Cerebellar cortex (tissue), 1 donor: Measurements from ENCODE around the gene FAM200B.

ENCODE experiments used
- DNase-seq: peaks from one replicate; pipeline ENCODE4 v3.0.0-alpha.2; 2015; ENCODE audit warnings: low spot score

FAM200B gene

DNA sequence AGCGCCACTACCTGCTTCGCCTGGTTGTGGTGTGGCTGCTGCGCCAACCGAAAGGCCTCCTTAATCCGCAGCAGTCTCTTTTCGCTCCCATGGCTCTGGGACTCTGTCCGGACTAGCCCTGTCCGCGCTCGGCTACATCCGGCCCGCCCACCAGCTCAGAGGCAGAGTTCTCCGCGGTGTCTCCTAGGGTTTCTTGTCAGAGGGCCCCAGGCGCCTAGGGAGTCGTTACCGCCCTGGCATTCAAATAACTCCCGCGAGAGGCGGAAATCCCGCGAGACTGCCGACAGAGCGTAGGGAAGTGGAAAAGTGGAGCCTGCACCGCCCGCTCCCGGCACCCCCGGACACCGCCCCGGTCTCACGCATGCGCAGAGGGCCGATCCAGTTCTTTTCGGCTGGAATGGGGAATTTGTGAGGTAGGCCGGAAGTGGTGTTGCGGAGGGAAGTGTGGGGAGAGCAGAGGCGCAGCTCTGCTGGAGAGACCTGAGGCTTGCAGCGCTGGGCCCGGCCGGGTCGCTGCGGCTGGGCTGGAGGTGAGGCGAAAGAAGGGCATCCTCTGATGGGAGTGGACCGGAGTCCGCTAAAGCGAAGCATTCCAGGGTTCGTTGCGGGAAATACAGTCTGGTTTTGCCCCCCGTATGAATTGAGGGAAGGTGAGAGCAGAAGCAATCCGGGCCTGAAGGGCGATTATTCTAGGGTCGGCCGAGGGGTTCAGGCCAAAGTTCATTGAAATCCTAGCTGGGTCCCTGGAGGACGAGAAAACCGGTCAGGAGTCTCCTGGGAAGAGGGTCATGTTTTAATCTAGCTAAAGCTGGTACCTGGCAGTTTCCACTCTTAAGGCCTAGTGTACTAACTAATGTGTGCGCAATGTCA lies at the start of gene FAM200B:
Gene FAM200B (plus strand): TSS at position 456 of the 870 bp plus-strand sequence. CDS start 5,151 bp downstream, outside the sequence.
- peak; percentile 99 for DNase-seq

DNA sequence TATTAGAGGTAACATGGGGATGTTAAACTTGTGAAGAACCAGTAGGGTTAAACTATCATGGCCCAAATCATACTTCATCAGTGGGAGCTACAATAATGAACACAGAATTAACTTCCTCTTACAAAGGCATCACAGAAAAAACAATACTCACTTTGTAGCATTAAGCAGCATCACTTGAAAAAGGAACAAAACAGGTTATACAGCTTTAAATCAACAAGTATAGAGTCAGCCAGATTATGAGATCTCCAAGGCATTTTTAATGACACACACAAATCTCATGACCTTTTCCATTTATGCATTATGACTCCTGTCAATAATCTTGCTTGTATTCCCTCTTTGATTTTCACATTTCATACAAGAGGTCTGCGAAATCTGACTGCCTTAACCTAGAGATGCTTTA lies 44.8 kb upstream of the FAM200B start:
- DNase-seq = no peak

DNA sequence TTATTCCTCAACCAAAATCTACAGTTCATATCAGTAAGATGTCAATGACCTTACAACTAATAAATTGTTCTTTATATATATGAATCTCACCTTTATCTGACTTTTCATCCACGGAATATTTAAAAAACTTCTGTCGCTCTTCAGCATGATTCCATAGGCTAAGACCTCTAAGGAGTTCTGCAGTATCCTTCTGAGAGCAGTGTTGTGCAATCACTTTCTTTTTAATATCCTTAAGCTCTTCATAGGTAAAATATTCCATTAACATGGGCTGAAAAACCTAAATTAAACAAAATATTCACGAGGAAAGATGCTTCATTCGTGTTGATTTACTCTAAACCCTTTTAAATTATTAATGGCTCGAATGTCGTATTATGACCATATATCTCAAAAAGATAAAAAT lies 43.2 kb upstream of the FAM200B start:
- no peak for DNase-seq

DNA sequence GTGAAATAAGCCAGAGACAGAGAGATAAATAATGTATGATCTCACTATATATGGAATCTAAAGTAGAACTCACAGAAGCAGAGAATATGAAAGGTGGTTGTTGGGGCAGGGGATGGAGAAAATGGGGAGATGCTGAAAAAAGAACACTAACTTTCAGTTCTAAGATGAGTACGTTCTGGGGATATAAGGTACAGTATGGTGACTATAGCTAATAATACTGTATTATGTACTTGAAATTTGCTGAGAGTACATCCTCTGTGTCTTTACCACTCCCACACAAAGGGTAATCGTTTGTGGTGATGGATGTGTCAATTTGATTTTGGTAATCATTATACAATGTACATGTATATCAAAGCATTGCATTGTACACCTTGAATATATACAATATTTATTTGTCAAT lies 33.0 kb upstream of the FAM200B start:
- DNase-seq = no peak

DNA sequence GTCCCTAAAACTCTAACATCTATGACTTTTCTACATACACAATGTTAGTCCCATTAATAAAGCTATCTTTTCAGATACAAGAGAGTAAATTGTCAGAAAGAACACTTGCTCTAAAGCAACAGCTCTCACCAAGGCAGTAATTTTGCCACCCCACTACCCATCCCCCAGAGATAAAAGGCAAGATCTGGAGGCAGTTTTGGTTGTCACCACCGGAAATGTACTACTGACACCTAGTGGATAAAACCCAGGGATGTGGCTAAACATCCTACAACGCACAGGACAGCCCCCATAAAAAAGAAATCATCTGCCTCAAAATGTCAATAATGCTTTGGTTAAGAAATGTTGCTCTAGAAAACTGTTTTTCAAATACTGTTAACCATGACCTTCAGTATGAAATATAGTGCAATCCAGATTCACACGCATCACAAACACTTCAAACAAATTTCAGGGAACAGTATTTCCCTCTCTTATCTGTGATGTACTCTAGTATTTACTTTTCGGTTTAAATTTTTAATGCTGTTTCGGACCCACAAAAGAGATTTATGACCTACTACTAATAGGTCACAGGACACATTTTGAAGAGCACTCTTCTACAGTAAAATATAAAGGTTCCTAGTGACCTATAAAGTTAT lies 31.6 kb upstream of the FAM200B start:
- DNase-seq = peak; percentile 59

DNA sequence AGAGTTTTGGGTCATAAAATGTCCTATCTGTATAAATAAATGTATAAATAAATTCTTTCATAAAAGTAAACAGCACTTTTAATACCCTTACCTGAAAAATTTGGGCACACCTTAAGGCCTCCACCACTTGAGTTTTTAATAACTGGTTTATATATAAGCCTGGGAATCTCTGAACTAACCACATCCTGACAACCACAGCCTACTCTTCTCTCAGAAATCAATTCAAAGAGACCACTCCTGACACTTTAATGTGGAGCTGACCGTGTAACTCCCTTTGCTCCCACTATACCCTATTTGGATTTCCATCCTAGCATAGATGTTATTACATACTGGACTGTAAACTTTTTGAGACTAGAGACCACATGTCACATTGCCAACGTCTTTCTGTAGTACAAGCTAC lies 30.0 kb upstream of the FAM200B start:
- no peak for DNase-seq

DNA sequence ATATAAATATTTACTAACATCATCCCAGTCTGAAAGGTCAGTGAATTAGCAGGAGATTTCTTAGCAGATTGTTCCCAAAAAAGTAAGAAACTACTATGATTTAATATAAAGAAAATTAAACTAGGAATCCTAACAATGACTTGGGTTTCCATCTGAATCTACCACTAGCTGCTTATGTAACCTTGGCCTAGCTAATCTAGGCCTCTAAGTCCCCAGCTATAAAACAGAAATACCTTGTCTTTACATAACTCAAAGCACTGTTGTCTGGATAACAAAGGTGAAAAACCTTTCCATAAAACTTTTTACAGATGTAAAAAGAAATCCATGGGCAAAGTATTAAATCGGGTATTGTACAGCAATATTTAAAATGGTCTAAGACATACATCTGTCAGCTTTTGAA lies 29.4 kb upstream of the FAM200B start:
- DNase-seq = peak; percentile 47

DNA sequence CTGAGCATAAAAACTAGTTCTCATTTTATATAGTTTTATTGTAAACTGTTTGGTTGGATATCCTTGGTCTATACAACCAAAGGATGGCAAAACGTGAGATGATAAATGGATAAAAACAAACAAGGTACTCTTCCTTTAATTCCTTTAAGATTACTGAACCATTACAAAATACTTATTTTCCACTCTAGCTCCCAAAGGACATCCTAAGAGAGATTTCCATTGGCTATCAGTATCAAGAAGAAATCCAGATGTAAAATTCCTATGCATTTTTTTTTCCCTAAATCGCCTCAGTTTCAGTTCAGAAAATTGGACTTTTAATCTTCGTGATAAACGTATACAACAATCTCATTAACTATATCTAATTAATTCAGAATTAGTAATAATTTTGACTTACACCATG lies 28.8 kb upstream of the FAM200B start:
- DNase-seq = no peak

DNA sequence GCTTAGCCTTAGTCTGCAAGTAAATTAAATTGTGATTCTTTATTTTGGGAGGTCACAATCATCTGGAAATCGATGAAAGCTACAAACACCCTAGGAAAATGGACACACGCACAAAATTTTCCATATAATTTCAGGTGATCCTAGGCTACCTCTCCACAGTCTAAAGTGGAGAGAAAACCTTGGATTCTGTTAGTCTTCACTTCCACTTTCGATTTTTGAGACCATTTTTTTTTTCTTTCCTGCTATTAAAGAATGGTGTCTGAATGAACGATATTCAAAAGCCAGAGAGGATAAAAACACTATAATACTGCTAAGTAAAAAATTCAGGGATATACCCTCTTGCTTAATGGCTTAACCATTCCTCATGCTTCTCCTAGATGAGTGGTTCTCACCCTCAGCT lies 28.2 kb upstream of the FAM200B start:
- DNase-seq = no peak

DNA sequence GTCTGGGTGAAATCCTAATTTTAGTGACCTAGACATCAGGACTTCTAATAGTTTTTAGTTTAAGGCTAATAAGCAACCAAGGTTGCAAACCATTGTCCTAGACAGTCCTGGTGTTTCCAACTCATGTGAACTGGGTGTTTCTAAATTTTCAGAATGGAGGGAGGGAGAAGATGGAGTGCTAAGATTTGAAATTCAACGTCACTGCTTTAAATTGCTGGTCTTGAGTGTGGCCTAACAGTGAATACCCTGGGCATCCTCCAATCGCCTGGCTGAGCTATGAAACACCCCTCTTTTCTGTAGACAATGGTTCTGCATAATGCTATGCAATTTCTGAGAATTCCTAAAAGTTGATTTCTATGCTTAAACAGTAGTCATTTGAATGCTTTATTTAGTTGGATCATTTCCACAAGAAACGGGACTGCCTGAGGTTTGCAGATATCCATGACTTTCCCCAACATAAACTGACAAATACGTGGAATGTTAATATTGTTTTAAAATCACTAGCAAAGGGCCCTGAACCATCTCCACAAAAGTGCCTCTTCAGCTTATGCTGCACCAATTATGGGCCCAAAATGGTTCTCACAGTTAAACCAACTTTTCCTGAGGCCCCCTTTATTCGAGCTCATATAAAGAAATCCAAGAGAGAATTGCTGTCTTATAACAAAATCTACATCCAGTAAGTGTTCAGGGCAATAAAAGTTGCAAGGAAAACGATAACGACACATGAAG lies 27.6 kb upstream of the FAM200B start:
- DNase-seq = peak; percentile 67

DNA sequence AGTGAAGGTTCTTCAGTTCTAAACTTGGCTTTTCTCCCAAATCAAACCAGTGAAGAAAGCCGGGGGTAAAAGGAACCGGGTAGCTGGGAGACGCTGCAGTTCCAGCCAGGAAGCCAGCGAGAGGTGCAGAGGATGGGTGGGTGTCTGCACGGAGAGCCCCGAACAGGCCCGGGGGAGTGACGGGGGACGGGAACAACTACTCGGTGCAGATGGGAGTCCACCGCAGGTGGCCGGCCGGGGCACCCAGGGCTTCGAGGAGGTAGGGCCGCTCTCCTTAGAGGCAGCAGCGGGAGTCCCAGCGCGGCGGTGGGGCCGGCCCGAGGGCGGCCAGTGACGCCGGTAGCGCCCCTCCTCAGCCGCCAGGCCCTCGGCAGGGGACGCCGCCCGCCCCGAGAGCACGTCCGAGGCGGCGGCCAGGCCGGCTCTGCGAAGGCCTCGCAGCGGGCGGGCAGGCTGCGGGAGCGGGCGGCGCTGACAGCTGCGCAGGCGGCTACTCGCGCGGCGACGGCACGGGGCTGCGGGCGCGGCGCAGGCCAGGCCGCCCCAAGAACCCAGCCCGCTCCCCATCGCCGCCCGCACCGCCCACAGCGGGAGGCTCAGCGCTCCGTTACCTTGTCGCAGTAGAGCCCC lies 26.9 kb upstream of the FAM200B start:
- DNase-seq = no peak

DNA sequence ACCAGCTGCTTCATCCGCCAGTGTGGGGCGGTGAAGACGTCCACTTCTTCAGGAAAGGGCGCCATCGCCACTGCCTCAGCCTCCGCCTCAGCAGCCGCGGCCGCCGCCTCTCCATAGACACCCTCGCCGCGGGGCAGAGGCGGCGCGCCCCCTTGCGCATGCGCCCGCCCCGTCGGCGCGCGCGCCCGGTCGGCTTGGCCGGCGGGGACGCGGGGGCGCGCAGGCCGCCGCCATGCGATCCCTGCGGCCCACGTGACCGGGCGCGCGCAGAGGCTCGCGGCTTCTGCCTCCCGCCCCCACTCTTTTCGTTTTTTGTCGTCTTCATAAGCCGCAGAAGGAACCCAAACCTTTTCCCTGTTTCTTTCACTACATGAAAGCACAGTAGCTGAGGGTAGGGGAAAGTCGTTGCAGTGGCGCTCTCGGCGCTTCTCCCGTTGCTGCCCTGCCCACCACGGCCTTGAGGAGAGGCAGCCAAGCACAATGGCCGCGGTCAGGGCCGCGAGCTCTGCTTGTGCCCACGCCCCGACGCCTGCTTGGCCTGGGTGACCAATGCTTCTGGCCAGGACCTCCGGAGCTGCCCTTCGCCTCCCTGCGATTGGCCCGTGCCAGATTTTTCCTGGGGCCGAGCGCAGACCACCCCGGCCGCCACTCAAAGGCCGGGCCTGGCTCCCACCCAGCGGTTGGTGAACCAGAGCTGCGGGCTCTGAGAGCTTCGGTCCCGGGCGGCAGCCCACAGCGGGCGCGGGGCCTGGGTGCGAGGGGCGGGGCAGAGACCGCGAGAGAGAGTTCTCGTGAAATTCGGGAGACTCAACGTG lies 26.2 kb upstream of the FAM200B start, which contains the start of gene FBXL5:
Gene FBXL5 (minus strand): TSS at position 135 of the 815 bp plus-strand sequence. CDS start 70 bp downstream, at position 65.
- DNase-seq = peak; percentile 79

DNA sequence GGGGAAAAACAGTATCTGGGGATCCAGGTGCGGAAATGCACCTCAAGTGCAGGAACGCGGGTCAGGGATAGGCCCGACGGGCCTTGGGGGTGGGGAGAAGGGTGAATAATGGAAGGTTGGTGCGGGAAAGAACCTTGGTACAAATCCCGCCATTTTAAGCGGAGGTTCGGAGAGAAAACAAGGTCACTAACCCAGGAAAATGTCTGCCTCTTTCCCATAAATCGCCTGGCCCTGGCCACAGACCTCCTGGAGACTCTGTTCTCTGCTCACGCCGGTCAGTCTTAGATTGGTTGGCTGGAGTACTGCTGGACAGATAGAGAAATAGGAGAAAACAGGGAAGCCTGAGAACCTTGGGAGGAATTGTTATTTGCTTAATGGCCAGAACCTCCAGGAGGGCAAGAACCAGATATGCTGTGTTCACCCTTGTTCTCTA lies 25.6 kb upstream of the FAM200B start:
- DNase-seq = peak; percentile 72

DNA sequence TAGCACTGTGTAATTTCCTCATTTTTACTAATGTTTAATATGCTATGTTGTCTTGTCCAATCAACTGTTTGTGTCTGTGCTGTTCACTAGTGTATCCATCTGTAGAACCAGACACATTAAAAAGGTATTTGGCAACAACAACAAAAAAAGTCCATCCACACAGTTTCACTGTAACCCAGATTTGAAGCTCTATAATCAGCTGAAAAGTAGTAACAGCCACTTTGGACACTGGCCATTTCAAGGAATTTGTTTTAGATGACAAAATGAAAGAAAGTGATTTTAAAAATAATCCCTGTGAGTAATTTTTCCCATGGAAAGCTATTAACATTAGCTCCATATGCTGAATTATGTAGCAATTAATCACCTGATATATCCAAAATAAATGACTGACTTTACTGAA lies 24.3 kb upstream of the FAM200B start:
- DNase-seq = no peak

DNA sequence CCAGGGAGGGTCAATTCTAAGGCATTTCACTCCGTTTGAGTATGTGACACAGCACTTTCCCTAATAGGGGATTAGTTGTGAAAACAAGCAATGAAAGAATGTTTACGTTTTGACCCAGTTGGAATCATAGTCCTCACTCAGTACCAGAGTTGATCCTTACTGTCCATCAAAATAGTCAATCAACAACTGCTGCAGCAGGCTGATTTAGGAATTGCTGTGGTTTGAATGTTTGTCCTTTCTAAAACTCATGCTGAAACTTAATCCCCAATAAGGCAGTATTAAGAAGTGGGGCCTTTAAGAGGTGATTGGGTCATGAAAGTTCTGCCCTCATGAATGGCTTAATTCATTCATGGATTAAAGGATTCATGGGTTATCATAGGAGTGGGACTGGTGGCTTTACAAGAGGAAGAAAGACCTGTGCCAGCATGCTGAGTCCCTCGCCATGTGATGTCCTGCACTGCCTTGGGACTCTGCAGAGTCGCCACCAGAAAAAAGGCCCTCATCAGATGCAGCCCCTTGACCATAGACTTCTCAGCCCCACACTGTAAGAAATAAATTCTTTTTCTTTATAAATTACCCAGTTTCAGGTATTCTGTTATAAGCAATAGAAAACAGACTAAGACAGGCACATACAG lies 23.4 kb upstream of the FAM200B start:
- DNase-seq = no peak

DNA sequence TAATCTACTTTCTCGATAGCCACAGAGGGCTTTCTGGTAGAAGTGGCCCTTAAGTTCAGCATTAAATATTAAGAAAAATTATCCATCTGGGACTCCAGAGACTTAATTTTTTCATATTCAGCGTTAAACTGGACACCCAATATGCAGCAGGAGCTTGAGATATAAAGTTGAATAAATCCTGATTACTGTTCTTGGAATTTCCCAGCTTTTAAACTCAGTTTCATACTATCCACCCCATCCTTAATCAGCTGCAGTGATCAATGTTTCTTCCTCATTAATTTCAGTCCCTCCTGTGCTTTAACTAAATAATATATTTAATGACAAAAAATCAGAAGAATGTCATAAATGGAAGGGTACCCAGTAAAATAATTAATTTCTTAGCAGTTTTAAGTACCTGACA lies 22.8 kb upstream of the FAM200B start:
- no peak for DNase-seq

DNA sequence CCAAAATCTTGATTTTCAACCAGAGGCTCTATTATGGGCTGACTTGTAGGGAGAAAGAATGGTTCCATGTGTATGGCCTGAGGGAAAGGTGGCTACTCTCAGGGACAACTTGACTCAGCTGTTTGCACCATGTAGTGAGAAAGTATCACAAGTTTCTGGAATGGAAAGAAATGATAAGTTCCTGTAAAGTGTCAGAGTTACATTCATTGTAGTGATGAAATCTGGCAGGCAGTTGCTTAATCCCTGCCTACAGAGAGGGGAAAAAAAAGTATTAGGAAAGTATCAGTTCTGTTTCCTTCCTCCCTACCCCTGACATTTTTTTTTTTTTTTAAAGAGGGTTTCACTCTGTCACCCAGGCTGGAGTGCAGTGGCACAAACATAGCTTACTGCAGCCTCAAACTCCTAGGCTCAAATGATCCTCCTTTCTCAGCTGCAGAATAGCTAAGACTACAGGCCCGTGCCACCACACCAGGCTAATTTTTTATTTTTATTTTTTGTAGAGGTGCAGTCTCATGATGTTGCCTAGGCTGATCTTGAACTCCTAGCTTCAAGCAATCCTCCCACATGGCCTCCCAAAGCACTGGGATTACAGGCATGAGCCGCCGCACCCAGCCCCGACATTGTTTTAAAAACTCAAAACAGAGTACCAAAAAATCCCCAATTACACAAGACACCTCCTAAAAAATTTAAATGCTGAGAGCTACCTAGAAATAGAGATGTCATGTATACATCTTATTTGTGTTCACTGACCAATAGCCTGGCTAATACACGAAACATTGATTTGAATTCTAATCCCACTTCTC lies 21.7 kb upstream of the FAM200B start:
- no peak for DNase-seq

DNA sequence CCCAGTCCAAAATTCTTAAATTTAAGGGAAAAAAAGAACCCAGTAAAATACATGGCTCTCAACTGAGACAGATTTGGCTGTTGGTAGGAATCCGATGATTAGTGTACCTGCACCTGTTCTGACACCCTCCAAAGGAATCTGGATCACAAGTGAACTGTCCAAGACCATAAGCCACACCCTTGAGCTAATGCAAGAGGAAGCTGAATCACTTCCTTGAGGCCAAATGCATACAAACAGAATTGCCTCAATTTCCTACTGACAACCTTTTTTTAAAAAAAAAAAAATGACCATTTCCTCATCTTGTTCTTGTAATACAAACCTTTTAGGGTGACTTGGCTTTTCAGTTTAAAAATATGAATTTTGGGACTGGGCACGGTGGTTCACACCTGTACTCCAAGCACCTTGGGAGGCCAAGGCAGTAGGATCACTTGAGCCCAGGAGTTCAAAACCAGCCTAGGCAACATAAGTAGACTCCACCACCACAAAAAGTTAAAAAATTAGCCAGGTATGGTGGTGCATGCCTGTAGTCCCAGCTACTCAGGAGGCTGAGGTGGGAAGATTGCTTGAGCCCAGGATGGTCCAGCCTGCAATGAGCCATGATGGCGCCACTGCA lies 15.8 kb upstream of the FAM200B start:
- DNase-seq = no peak

DNA sequence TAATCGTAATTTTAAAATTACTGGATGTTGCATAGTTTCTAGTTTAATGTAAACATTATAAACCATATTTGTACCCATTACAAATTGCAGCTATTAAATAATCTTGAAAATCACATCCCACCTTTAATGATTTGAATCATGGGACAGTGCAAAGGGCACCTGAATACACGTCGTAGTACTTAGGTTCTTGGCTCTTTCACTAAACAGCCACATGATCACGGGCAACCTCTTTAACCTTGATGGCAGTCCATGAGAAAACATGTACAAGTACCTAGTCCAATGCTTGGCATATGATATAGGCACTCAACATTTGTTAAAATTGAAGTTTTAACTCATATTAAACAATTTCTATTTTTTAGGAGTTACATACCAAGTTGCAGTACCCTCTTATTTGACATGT lies 14.6 kb upstream of the FAM200B start:
- no peak for DNase-seq
